ENCODE data around the gene MRM3.

DNA sequence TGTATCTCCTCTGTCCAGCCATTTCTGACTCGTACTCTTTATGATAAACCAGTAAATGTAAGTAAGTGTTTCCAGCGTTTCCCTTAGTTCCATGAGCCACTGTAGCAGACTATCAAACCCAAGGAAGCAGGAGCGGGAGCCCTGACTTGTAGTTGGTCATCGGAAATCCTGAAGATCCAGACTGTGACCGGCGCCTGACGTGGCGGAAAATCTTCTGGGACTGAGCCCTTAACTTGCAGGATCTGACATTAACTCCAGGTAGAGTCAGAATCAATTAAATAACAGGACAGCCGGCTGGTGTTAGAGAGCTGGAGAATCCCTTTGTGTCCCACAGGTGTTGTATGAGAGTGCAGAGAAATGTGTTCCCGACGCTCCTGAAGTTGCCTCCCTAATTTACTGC is 4.1 kb upstream of the MRM3 start:
- TF ChIP-seq, protein P1, sequence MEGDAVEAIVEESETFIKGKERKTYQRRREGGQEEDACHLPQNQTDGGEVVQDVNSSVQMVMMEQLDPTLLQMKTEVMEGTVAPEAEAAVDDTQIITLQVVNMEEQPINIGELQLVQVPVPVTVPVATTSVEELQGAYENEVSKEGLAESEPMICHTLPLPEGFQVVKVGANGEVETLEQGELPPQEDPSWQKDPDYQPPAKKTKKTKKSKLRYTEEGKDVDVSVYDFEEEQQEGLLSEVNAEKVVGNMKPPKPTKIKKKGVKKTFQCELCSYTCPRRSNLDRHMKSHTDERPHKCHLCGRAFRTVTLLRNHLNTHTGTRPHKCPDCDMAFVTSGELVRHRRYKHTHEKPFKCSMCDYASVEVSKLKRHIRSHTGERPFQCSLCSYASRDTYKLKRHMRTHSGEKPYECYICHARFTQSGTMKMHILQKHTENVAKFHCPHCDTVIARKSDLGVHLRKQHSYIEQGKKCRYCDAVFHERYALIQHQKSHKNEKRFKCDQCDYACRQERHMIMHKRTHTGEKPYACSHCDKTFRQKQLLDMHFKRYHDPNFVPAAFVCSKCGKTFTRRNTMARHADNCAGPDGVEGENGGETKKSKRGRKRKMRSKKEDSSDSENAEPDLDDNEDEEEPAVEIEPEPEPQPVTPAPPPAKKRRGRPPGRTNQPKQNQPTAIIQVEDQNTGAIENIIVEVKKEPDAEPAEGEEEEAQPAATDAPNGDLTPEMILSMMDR (IDR thresholded peaks at IDR 0.05; ENCODE audit: low read depth, low read length, poor library complexity, severe bottlenecking): no peak
- no peak for TF ChIP-seq EZH2phosphoT487 (IDR thresholded peaks at IDR 0.05; ENCODE audit: borderline replicate concordance, low read length)

Measured in DOHH2 (cell line).